GM08714 (cell line): ENCODE results near the gene B9D2.
"Not testable (repeated sequence)": the region's sequence is repeated elsewhere in the genome, so short reads cannot be mapped to it uniquely, and the experiment has no call there.

Experiments used
- H3K4me3 ChIP-seq: fragments of 200-500 bp; sonication (Bioruptor generic); 2 replicates; pipeline ENCODE4 v1.5.1; 2014; ENCODE audit warnings: mild to moderate bottlenecking, low read length, inconsistent platforms
- ZNF274 ChIP-seq: IDR thresholded peaks from 2 replicates; pipeline ENCODE4 v1.6.1; 2012; ENCODE audit warnings: mild to moderate bottlenecking, low read depth, low read length

B9D2 gene

DNA sequence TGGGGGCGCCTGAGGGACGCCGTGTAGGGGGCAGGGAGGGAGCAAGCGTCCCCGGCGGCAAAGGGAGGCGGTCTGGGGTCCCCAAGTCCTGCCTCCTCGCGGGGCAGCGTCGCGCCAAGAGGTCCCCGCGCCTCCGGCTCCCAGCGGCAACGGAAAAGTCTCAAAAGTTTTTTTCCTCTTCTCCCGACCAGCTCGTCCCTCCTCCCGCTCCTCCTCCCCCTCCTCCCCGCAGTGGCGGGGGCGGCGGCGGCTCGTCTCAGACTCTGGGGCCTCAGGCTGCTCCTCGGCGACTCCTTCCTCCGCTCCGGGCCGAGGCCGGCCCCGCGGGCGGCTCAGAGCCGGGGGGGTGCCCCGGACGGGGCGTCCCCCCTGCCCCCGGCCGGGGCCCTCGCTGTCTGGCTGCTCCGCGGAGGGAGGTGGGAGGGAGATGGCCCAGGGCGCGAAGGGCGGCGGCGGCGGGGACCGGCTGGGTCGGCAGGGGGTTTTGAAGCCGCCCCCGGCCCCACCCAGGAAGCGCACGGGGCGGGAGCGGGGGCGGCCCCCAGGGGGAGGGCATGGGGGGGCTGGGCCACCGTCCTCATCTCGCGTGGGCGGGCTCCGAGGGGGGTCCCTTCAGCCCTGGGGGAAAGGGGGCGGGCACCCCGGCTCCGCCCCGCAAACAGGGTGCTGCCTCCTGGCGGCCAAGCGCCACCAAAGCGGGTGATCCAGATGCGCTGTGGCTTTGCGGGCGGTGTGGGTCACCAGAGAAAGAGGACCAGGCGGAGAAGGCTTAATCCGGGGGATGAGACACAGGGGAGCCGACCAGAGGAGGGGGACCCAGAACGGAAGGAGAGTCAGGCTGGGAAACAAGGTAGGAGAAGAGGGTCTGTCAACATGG, 10.2 kb downstream of the B9D2 start, which contains the start of gene TGFB1:
Gene TGFB1, minus strand, starts transcription at position 457 of the 877 bp plus-strand sequence. CDS start 878 bp downstream, outside the sequence.
- H3K4me3 ChIP-seq = peak within 1 kb of the TSS; percentile 78
- no peak for TF ChIP-seq ZNF274

DNA sequence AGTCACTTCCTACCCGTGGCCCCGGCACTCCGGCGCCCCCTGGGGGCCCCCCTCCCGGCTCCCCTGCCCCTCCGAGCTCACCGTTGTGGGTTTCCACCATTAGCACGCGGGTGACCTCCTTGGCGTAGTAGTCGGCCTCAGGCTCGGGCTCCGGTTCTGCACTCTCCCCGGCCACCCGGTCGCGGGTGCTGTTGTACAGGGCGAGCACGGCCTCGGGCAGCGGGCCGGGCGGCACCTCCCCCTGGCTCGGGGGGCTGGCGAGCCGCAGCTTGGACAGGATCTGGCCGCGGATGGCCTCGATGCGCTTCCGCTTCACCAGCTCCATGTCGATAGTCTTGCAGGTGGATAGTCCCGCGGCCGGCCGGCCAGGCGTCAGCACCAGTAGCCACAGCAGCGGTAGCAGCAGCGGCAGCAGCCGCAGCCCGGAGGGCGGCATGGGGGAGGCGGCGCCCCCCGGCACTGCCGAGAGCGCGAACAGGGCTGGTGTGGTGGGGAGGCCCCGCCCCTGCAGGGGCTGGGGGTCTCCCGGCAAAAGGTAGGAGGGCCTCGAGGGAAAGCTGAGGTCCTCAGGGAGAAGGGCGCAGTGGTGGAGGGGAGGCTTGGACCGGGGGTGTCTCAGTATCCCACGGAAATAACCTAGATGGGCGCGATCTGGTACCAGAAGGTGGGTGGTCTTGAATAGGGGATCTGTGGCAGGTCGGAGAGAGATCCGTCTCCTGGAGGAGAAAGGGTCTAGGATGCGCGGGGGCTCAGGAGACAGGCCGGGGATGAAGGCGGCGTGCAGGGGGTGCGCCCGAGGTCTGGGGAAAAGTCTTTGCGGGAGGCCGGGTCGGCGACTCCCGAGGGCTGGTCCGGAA, 11.1 kb downstream of the B9D2 start:
- TF ChIP-seq ZNF274 = no peak
- H3K4me3 ChIP-seq = peak overlapping the region; percentile 78

DNA sequence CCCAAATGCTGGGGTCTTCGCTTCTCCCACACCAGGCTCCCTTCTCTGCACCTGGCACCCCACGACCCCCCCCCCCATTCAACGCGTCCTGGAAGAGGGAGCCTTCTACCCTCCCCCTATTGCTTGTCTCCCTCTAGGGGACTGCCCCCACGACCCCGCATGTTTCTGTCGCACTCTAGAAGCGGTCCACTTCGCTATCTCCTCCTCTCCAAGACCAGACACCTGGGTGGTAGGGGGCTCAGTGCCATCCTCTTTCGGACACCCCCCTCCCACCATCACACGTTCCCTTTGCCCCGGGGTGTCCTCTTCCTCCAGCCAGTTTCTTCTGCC, 11.7 kb downstream of the B9D2 start:
- no peak for TF ChIP-seq ZNF274
- H3K4me3 ChIP-seq = peak overlapping the region; percentile 78

DNA sequence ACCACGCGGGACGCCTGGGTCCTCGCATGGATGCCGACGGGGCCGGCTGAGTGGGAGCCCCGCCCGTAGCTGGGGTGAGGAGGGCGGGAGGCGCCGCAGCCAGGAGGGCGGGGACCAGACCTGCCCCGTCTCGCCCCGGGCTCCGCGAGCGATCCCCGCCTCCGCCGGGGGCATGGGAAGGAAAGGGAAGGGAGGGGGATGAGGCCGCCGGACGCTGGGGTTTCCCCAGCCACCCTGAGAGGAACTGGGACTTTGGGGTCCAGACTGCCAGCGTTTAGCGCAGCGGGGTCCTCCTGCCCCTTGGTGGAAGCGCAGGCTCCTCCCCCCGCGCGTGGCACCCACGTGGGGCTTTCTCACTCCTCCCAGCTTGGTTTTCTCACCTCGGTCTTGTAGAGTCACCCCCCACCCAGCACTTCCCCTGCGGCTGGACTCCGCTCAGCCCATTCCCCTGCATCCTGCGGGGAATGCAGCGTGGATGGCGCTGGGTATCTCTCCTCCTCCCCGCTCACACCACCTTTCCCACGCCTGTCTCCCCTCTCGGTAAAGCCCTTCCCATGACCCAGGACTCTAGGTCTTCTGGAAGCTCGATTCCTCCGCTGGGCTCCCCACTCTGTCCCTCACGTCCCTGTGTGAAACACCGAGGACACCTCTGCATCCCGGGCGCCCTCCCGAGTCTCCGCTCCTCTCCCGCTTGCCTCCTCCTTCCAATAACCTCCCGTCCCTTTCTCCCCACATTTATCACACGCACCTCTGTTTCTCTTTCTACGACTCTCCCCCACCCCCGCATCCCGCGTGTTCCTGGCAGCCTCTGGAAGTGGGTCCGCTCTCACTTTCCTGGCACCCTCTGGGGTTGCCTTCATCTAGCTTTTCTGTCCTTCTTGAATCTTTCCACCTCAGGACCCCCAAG, 12.4 kb downstream of the B9D2 start:
- no peak for TF ChIP-seq ZNF274
- peak overlapping the region; percentile 78 for H3K4me3 ChIP-seq

DNA sequence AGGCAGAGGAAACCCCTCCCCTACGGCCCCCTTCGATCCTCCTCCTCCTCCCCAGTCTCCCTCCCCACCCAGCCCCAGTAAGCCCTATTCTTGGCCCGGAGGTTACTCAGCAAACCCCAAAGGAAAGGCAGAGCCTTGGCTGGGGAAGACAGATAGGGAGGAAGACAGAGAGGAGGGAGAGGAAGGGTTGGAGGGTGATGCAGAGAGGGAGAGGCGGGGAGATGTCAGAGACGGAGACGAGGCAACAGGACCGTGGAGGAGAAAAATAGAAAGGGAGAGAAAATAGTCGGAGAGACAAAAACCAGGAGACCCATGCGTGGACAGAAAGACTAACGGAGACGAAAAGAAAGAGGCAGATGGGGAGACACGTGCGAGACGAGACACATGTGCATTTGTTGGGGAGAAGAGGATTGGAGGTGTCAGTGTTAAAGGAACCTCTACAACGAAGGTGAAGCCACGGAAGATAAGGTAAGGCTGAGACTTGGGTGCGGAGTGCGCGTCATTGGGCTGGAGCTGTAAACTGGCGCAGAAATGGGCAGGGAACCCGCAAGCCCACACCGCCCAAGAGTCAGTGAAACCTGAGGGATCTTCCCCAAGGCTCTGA, 13.1 kb downstream of the B9D2 start:
- TF ChIP-seq ZNF274 = no peak
- peak overlapping the region; percentile 78 for H3K4me3 ChIP-seq

DNA sequence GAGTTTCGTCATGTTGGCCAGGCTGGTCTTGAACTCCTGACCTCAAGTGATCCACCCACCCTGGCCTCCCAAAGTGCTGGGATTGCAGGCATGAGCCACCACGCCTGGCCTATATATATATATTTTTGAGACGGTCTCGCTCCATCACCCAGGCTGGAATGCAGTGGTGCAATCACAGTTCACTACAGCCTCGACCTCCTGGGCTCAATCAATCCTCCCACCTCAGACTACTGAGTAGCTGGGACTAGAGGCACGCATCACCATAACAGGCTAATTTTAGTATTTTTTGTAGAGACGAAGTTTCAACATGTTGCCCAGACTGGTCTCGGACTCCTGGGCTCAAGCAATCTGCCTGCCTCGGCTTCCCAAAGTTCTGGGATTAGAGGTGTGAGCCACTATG, 17.0 kb downstream of the B9D2 start:
- H3K4me3 ChIP-seq = not testable (repeated sequence)

DNA sequence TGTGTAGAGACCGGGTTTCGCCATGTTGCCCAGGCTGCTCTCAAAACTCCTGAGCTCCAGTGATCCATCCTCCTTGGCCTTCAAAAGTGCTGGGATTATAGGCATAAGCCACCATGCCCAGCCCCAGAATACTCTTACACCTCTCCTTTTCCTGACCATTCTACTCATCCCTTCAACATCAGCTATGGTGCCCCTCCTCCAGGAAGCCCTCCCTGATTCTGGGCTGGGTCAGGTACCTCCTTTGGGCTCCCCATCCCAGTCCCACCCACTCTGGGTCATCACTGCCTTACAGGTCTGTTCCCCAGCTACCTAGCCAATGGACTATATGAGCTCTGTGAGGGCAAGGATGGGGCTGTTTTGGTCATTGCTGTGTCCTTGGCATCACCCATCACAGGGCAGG, 19.8 kb downstream of the B9D2 start:
- H3K4me3 ChIP-seq = no peak overlapping the region
- TF ChIP-seq ZNF274 = no peak

DNA sequence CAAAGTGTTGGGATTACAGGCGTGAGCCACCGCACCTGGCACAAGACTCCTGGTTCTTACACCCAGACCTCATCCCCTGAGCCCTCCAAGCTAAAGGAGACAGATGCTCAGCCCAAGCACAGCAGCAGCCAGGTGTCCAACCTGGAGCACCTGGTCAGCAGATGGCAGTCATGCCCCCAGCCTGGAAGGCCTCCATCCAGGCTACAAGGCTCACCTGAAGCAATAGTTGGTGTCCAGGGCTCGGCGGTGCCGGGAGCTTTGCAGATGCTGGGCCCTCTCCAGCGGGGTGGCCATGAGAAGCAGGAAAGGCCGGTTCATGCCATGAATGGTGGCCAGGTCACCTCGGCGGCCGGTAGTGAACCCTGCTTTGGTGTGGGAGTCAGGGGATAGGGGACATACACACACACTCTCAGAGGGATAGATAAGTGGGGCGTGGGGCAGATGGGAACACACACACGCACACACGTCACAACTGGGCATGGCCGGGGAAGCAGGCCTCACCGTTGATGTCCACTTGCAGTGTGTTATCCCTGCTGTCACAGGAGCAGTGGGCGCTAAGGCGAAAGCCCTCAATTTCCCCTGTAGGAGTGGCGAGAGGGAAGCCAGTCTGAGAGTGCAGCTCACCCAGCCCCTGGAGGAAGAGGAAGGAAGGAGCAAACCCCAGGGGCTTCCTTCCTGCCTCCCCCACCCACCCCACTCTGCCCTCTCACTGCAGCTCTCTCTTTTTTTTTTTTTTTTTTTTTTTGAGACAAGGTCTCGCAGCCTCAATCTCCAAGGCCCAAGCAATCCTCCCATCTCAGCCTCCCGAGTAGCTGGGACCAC, 22.1 kb downstream of the B9D2 start:
- H3K4me3 ChIP-seq = no peak overlapping the region
- TF ChIP-seq ZNF274 = no peak

DNA sequence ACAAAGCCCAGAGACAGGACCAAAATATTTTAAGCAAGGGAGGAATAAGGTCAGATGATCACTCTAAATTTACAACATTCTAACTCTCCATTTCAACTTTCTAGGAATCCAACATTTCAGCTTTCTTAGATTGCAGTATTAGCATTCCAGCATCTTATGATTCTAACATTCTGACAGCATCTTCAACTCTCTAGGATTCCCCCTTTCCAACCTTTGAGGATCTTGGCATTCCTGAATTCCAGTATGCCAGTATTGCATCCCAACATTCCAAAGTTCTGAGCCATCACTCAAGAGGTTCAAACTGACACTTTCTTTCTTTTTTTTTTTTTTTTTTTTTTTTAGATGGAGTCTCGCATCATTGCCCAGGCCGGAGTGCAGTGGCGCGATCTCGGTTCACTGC, 24.0 kb downstream of the B9D2 start:
- H3K4me3 ChIP-seq = no peak overlapping the region
- TF ChIP-seq ZNF274 = no peak

DNA sequence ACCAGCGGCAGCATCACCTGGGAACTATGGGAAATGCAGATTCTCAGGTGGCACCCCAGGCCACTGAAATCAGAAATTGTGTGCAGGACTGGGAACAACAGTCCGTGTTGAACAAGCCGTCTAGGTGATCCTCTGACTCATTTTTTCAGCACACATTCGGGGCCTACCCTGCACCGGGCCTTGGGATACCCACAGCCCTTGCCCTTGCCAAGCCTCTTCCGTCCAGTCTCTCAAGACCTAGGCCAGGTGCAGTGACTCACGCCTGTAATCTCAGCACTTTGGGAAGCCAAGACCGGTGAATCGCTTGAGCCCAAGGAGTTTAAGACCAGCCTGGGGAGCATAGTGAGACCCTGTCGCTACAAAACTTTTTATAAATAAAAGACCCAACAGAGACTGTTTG, 28.5 kb downstream of the B9D2 start:
- H3K4me3 ChIP-seq = no peak overlapping the region
- TF ChIP-seq ZNF274 = no peak

DNA sequence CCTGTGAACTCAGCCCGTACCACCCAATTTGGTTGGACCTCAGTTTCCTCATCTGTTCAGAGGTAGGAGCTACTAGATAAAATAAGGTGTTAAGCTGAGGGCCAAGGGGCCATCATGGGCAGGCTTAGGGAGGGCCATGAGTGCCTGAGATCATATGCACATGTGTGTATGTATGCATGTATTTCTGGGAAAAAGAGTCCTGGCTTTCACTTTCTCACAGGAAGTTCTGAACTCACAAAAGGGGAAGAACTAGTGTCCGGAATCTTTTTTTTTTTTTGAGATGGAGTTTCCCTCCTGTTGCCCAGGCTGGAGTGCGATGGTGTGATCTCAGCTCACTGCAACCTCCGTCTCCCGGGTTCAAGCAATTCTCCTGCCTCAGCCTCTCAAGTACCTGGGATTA, 29.2 kb downstream of the B9D2 start:
- H3K4me3 ChIP-seq = no peak overlapping the region
- TF ChIP-seq ZNF274 = no peak

DNA sequence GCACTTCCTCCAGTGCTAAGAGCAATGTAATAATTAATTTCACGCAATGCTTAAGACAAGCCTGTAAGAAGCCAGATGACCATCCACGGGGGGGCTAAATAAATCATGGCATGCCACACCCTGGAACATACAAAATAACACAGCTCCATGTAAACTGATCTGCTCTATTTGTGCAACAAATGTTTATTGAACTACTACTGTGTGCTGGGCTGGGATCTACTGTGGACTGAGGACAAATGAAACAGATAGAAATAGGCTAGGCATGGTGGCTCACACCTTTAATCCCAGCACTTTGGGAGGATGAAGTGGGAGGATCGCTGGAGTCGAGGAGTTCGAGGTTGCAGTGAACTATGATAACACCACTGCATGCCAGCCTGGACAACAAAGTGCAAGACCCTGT, 31.5 kb downstream of the B9D2 start:
- TF ChIP-seq ZNF274 = no peak
- H3K4me3 ChIP-seq = no peak overlapping the region

DNA sequence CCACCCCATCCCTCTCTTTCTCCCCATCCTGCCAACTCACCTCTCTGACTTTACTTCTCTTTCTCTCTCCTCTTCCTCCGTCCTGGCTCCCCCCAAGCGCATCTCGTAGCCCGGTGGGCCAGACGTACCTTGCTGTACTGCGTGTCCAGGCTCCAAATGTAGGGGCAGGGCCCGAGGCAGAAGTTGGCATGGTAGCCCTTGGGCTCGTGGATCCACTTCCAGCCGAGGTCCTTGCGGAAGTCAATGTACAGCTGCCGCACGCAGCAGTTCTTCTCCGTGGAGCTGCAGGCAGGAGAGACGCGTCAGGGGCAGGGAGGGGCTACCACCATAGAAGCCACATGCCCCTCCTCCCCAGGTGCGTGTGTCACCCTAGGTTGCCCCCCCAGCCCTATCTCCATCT, 31.9 kb downstream of the B9D2 start:
- H3K4me3 ChIP-seq = no peak overlapping the region
- no peak for TF ChIP-seq ZNF274
